HL-60/S4 treated with retinoic acid at 250 ng/mL for 4 days and 3 days (cell line): ENCODE data around the gene FAM13B.
"Not testable (repeated sequence)": the region's sequence is repeated elsewhere in the genome, so short reads cannot be mapped to it uniquely, and the experiment has no call there.

Experiments
- in situ Hi-C: fragments of 300-500 bp; cut with MboI; formaldehyde crosslinking; loops from 2 replicates; pipeline ENCODE4 v1.7.0; 2022; ENCODE audit warnings: low sequenced_read_pairs

The FAM13B gene

DNA sequence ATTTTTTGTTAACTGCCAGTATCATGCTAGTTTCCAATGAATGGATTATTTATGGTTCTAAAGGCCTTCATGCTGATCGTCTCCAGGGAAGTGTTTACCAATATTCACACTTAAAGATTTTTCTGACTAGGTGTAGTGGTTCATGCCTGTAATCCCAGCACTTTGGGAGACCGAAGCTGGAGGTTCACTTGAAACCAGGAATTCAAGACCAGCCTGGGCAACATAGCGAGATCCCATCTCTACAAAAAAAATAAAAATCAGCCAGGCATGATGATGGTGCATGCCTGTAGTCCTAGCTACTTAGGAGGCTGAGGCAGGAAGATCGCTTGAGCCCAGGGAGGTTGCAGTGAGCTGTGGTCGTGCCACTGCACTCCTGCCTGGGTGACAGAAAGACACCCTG is 43.5 kb downstream of the FAM13B start:
- in situ Hi-C loops: no loop called here

DNA sequence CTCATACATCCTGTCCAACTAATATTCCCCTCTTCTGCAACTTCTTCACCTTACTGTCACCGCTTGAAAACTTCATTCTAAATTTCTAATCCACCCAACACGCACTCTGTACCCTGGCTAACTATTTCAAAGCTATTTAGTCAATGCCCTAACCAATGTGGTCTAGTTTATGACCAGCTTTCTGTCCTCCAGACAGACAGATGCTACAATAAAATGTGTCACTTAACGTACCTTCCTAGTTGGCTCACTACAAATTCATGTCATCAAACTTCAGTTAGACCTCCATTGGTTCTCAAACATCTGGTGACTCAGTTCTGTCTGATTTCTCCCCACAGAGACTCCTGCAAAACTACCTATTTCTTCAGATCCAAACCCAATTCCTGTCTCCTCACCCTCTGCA is 57.7 kb downstream of the FAM13B start:
- in situ Hi-C loops: no loop called here

DNA sequence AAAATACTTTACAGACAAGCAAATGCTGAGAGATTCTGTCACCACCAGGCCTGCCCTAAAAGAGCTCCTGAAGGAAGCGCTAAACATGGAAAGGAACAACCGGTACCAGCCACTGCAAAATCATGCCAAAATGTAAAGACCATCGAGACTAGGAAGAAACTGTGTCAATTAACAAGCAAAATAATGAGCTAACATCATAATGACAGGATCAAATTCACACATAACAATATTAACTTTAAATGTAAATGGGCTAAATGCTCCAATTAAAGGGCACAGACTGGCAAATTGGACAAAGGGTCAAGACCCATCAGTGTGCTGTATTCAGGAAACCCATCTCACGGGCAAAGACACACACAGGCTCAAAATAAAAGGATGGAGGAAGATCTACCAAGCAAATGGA is 62.5 kb downstream of the FAM13B start:
- in situ Hi-C loops: not testable (repeated sequence)

DNA sequence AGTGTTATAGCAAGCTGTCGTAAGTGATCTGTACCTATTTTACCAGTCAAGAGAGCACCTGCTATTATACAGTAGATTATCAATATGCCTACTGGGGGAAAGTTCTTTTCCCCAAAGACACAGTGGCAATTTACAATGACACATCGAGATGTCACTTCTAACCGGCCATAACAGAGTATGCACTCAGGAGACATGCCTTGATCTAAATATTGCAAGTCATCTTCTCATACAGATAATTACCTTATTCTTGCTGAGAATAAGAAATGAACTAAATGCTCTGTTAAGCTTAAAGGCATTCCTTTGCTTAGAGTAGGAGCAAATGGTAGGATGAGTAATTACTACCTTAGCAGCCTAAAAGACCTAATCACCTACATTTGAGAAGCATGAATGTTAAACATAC is 72.1 kb downstream of the FAM13B start:
- in situ Hi-C loops: no loop called here

DNA sequence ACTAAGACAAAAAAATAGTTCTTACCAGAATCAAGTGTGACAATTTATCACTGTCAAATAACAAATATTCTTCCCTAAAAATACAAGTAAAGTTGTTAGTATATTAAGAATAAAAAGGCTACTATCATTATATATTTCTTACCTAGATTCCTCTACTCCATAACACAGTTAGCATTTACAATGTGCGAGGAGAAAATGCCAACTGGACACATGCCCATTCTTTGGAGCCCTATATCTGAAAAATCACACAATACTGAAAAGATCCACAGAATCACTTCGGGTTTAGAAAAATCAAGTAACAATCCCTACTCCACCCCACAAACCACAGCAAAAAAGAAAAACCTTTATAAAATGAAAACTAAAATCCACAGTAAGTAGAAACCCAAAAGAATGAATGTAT is 72.7 kb downstream of the FAM13B start:
- in situ Hi-C loops: no loop called here

DNA sequence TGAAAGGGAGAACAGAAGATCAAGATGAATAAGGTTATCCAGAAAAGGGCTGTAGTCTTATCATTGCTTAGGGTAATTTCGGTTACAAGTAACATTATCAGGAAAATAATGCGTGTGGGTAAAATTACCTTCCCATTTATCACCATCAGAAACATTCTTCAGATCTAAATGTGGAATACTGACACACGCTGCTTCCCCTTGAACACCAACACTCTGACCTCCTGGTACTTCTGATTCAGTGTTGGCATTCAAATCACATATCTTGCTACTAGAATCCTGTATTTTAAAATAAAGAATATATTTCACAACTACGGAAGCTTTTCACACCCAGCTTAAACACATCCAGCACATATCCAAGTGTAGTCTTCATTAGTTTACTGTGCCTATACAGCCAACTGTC is 73.4 kb downstream of the FAM13B start:
- in situ Hi-C loops: no loop called here

DNA sequence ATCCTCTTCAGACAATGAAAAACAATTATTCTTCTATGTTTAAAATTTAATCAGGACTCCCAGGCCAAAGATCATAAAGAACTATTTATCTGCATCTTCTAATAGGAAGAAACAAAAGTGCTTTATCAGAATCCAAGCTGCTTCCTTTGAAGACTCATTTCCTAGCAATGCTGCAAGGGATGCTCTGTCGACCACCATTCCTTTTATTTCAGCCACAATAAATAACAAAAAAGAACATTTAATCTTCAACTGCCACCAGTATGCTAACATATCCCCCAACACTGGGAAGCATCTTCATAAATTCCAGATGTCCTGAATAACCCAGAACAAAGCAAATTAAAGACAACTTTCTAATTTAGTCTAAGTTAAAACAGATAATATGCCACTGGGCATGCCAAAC is 74.9 kb downstream of the FAM13B start:
- in situ Hi-C loops: no loop called here

DNA sequence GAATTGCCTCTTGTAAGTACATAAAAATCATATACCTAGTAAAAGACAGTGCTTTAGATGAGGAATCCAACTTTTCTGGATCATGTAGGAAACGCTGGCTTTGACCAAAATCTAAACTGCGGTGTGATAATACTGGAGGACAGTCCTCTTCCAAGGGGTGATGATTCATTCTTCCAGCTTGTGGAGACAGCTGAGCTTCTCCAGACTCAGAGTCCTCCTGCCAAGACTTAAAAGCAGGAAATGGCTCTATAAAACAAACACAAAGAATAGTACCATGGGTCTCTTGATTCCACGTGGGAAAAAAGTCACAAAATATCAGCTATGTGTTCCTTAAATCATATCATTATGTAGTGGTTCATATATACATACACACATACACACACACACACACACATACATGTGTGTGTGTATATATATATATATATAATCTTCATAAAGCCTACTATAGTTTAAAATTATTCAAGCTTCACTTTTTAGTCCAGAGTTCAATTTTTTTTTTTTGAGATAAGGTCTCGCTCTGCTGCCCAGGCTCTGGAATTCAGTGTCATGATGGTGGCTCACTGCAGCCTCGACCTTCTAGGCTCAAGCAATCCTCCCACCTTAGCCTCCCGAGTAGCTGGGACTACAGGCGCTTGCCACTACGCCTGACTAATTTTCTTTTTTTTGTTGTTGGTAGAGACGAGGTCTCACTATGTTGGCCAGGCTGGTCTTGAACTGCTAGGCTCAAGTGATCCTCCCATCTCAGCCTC is 78.6 kb downstream of the FAM13B start:
- in situ Hi-C loops: no loop called here

DNA sequence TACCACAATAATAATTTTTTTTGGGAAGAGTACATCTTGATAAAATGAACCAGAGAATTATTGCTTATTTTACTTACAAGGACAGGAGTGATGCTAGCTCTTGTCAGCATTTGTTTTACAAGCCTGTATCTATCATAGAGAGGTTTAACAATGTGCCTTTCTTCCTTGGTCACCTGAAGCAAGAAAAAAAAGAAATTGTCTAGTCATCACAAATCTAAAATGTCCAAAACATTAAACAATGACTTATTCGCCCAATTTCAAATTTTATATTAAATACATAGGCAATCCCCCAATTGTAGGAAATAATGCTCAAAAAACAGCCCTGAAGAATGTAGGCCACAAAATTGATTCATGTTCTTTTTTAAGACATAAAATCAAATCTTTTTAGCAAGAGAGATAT is 87.1 kb downstream of the FAM13B start:
- in situ Hi-C loops: no loop called here

DNA sequence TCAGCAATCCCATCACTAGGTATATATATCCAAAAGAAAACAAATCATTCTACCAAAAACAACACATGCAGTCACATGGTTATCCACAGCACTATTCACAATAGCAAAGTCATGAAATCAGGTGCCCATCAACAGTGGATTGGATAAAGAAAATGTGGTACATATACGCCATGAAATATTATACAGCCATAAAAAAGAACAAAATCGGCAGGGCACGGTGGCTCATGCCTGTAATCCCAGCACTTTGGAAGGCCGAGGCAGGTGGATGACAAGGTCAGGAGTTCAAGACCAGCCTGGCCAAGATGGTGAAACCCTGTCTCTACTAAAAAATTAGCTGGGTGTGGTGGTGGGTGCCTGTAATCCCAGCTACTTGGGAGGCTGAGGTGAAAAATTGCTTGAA is 88.6 kb downstream of the FAM13B start:
- in situ Hi-C loops: not testable (repeated sequence)

DNA sequence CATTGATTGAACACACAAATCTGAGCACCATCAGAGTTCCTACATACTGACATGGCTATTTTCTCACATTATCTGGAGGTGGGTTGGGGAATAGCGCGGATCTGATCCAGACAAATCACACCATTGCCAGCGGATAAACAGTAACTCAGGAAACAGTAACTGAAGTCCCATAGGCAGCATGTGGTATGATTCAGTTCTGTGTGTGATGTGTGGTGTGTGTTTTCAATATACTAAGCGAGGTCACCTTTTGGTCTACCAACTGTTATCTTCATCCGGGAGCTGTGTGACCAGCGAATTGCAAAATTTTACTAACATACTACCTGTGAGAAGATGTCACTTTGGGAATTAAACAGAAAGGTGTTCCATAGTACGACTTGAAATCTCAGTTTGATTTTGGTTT is 93.5 kb downstream of the FAM13B start:
- in situ Hi-C loops: no loop called here

DNA sequence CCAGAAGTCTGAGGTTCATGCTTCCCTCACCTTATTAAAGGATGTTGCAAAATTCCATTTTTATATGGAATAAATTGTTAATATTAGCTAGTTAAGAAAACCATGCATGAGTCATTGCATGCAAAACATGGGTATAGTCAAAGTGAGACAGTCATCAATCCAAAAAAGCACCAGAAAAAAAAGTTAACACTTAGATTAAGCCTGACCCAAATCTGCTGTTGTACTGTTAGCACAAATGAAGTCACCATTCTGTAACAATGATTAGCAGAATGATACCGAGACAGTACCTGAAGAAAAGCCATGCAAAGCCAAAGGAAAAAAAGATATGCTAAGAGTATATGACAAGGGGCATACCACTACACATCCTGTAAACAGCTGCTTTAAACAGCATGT is 94.1 kb downstream of the FAM13B start:
- in situ Hi-C loops: no loop called here

DNA sequence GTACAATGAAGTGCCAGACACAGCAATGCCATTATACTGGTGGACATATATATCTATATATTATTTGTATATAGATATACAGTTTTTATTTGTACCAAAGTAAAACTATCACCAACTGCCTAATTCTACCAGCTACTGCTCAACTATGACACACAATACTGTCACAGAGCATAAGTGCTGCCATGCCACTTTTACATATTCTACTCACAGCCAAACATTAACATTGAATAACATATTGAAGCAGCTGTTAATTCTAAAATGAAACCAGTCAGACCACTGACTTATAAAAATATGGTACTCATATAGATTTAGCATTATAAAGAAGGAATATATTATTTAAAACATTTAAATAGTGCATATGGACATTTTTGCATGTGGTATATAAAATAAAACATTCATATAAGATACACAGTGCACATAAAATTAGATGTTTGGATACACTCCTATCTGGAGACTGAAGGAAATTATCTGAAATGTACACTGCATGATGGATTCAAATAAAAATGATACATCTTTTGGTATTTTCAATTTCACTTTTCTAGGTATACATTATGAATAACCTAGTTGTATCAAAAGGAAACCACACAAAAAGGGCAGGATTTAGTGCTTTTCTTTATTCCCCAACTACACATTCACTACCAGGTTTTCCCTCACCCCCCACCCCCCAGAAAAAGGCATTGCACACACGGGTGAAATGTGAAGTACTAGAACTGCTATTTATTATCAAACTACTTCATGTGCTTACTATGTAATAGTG is 94.7 kb downstream of the FAM13B start:
- in situ Hi-C loops: no loop called here

DNA sequence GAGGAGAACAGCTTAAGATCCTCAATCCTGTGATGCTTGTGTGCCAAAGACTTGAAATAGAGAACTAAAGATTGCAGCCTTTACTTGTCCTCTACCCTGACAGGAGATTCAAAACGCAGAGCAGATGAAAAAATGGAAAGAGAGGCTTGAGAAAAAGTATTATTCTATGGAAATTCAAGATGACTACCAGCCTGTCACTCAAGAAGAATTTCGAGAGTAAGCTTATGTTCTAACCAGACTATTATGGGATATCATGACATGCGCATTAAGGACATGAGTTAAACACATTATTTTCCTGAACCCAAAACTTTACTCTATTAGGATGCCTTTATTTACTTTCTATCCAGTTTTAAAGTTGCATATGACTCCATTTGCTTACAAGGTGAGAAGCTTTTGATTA is 97.2 kb downstream of the FAM13B start:
- in situ Hi-C loops: no loop called here

DNA sequence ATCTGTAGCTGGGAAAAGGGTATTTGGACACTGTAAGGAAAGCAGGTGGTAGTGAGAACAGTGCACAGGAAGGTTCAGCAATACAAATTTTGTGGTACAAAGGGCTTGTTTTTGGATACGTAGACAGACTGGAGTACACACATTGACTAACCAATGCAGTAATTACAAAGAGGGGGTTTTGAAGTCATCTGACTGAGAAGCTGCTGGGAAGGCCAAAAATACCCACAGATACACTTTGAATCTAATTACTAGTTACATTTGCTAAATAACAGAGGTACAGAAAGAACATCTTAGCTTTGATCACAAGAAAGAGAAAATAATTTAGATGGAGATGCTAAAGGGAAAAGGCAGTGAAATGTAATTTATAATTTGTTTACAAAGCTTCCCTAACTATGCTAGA is 97.7 kb downstream of the FAM13B start:
- in situ Hi-C loops: no loop called here

DNA sequence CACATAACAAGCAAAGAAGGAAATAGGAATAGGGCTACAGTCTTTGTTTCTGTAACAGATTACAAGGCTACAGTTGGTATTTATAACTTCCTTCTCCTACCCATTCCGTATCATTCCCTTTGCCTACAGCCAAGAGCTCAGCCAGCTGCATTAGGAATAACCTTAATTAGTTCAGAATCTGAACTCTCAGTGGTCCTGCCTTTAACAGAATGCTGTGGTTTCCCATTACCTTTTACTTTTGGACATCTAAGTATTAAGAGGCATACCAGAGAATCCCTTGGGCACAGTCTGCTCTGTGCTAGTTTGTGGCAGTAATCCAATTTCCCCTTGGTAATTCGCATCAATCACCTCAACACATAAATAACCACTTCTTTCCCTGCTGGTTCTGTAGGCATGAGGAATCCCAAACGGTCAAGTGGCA is 99.4 kb downstream of the FAM13B start:
- in situ Hi-C loops: no loop called here

DNA sequence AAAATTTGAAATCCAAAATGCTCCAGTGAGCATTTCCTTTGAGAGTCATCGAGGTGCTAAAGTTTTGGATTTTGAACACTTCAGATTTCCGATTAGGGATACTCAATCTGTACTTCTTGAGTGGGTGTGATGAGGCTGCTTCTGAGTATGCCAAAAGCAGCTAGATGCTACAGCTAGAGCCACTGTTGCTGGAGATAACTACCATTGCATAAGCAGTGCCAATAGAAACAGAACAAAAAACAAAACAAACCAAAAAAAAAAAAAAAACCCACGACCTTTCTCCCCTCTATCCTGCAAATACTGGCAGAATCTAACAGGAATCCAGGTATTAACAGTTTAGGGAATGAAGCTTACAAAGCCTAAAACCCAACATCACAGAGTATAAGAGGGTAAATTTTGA is 100.1 kb downstream of the FAM13B start:
- in situ Hi-C loops: no loop called here

DNA sequence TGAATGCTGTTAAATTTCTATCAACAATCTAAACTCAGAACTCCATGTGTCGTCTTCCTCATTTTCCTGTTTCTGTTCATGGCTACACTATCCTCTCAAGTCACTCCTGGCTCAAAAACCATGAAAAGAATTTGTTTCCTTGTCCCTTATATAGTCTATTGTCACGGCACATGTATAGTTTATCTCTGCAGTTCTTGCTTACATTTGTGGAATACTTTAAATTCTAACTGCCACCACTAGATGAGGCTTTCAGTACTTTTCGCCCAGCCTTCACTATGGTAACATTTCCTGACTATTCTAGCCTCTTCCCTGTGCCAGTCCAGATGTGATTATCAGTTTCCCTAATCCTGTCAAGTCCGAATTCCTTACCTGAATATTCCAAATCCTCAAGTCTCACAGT is 109.0 kb downstream of the FAM13B start:
- in situ Hi-C loops: no loop called here

DNA sequence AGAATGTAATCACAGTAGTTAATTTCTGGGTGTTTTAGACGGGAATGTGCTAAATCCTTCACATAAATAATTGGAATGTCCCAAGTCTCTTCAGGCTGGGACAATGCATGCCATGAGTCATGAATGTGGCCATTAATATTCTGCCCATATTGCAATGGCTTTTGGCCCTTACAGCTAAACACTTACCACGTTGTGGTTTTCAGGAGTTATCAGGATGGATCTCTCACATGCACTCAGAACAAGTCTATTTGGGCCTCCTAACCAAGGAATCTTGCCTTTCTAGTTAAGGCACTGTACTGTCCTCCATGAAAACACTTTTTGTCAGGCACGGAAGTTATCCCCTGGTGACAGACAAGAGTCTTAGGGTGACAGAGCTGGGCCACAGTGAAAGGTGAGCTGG is 110.9 kb downstream of the FAM13B start:
- in situ Hi-C loops: no loop called here

DNA sequence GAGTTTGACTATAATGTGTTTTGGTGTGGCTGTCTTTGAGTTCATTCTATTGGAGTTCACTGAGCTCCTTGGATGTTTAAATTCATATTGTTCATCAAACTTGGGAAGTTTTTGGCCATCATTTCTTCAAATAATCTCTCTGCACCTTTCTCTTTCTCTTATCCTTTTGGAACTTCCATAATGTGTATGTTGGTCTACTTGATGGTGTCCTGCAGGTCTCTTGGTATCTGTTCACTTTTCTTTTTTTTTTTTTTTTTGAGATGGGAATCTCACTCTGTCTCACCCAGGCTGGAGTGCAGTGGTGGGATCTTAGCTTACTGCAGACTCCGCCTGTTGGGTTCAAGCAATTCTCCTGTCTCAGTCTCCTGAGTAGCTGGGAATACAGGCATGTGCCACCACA is 116.0 kb downstream of the FAM13B start:
- in situ Hi-C loops: no loop called here

DNA sequence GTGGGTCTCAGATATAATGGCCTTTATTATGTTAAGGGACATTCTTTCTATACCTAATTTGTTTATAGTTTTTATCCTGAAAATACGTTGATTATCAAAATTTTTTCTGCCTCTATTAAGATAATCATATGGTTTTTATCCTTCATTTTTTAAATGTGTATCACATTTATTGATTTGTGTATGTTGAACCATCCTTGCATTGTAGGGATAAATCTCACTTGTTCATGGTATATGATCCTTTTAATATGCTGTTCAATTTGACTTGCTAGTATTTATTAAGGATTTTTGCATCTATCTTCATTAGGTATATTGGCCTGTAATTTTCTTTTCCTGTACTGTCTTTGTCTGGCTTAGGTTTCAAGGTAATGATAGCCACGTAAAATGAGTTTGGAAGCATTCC is 118.1 kb downstream of the FAM13B start:
- in situ Hi-C loops: no loop called here

DNA sequence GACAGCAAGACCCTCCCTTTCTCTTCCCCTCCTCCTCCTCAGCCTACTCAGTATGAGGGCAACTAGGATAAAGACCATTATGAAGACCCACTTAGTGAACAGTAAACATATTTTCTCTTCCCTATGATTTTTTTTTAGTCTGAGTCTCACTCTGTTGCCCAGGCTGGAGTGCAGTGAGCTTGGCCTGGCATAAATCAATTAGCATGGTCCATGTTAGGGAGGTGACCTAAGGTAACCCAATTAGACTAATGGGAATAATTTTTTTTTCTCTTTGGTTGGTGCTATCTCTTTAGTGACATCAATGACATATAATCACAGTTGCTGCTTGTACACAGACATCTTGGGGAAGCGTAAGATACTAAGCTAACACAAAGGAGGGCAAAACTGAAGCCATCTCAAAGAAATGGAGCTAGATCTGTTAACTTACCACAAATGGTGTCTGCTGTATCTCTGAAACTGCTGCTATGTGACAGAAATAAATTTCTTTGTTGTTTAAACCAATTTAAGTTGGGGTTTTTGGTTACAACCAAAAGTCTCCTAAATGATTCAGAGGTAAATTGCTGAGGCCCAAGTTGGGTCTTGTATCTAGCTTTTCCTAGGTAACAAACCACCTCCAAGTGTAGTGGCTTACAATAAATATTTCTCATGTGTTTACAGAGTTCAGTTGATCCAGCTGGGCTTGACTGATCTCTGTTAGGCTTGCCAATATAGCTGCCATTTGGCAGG is 130.3 kb downstream of the FAM13B start:
- in situ Hi-C loops: no loop called here
